Epidermal melanocyte (primary cell): ENCODE data around the gene CAMTA1.

Source experiments
- DNase-seq: peaks from one replicate; pipeline ENCODE4 v3.0.0; 2011; ENCODE audit warnings: low spot score; ENCODE audit not compliant: insufficient read length

The CAMTA1 gene

GRCh38 chr1:7425229-7425628, 640.0 kb downstream of the CAMTA1 start:
- no peak for DNase-seq

GRCh38 chr1:7425771-7426170, 640.5 kb downstream of the CAMTA1 start:
- no peak for DNase-seq

GRCh38 chr1:7426780-7427604, 641.7 kb downstream of the CAMTA1 start:
- no peak for DNase-seq

GRCh38 chr1:7427605-7428300, 642.5 kb downstream of the CAMTA1 start:
- no peak for DNase-seq

- DNase-seq, result no peak
These were observed 644.0 kb downstream of the CAMTA1 start for GRCh38 chr1:7429290-7429689.

GRCh38 chr1:7430047-7430608, 644.9 kb downstream of the CAMTA1 start:
- DNase-seq, result no peak

GRCh38 chr1:7430691-7431090, 645.4 kb downstream of the CAMTA1 start:
- no peak for DNase-seq

- DNase-seq, result no peak
These were observed 647.0 kb downstream of the CAMTA1 start for GRCh38 chr1:7432102-7432899.

GRCh38 chr1:7432900-7433380, 647.7 kb downstream of the CAMTA1 start:
- no peak for DNase-seq

- no peak for DNase-seq
These were observed 649.3 kb downstream of the CAMTA1 start for GRCh38 chr1:7434566-7434965.

GRCh38 chr1:7435276-7436055, 650.2 kb downstream of the CAMTA1 start:
- no peak for DNase-seq

GRCh38 chr1:7436056-7437005, 651.1 kb downstream of the CAMTA1 start:
- DNase-seq, result no peak

GRCh38 chr1:7437036-7437435, 651.8 kb downstream of the CAMTA1 start:
- DNase-seq, result no peak

- no peak for DNase-seq
These were observed 652.5 kb downstream of the CAMTA1 start for GRCh38 chr1:7437608-7438395.

GRCh38 chr1:7438396-7438785, 653.1 kb downstream of the CAMTA1 start:
- no peak for DNase-seq

- DNase-seq, result no peak
These were observed 653.8 kb downstream of the CAMTA1 start for GRCh38 chr1:7438921-7439655.

- DNase-seq, result no peak
These were observed 654.9 kb downstream of the CAMTA1 start for GRCh38 chr1:7440154-7440553.
